ENCODE results near the gene HNRNPA2B1. TPM values are rescaled to one million over a fixed set of nuclear protein-coding genes. Genes with fewer than 3 reads are reported as not detected.

HNRNPA2B1 gene
- total RNA-seq, 1 experiment from 2014 or later: 170 TPM

Other genes starting within 250 kb of the HNRNPA2B1 start
- gene NFE2L3, start 48.5 kb downstream of the HNRNPA2B1 start, total RNA-seq (2014; rRNA removed; shearing (Covaris generic); ENCODE audit: low replicate concordance): 88.0 and 99.4 TPM in 2 replicates
- 250 and 280 TPM in 2 replicates for gene CBX3, start 999 bp upstream of the HNRNPA2B1 start, total RNA-seq (2014; rRNA removed; shearing (Covaris generic); ENCODE audit: low replicate concordance)
- 17.9 and 24.4 TPM in 2 replicates for gene SNX10, start 91.1 kb upstream of the HNRNPA2B1 start, total RNA-seq (2014; rRNA removed; shearing (Covaris generic); ENCODE audit: low replicate concordance)

Data from Caki2 (cell line).